H9 (cell line): ENCODE results near the gene ARL13A. TPM values are rescaled to one million over a fixed set of nuclear protein-coding genes. Genes with fewer than 3 reads are reported as not detected.

Experiments
- DNase-seq: peaks from one replicate; pipeline ENCODE4 v3.0.0-alpha.2; 2017
- H2AFZ ChIP-seq: one replicate; pipeline ENCODE4 v1.6.1; 2013; ENCODE audit warnings: mild to moderate bottlenecking, low read length, control low read depth, moderate library complexity
- H2AK5ac ChIP-seq: 2 replicates; pipeline ENCODE4 v1.6.1; 2013; ENCODE audit warnings: low read length, control low read depth, mixed read lengths; ENCODE audit not compliant: insufficient read length
- H2BK120ac ChIP-seq: one replicate; pipeline ENCODE4 v1.6.1; 2013; ENCODE audit warnings: low read depth, mild to moderate bottlenecking, low read length, control low read depth, inconsistent platforms; ENCODE audit not compliant: poor library complexity, severe bottlenecking
- H2BK12ac ChIP-seq: 2 replicates; pipeline ENCODE4 v1.6.1; 2013; ENCODE audit warnings: low read length, control low read depth, mixed read lengths, low read depth; ENCODE audit not compliant: insufficient read length
- H2BK15ac ChIP-seq: 2 replicates; pipeline ENCODE4 v1.6.1; 2013; ENCODE audit warnings: low read depth, low read length, control low read depth
- H2BK20ac ChIP-seq: one replicate; pipeline ENCODE4 v1.6.1; 2013; ENCODE audit warnings: low read depth, mild to moderate bottlenecking, low read length, control low read depth, inconsistent platforms; ENCODE audit not compliant: poor library complexity, severe bottlenecking
- H2BK5ac ChIP-seq: 2 replicates; pipeline ENCODE4 v1.6.1; 2013; ENCODE audit warnings: low read length, control low read depth, mixed read lengths; ENCODE audit not compliant: insufficient read length
- H3K14ac ChIP-seq: 2 replicates; pipeline ENCODE4 v1.6.1; 2013; ENCODE audit warnings: low read length, control low read depth; ENCODE audit not compliant: insufficient read depth
- H3K18ac ChIP-seq: 2 replicates; pipeline ENCODE4 v1.6.1; 2013; ENCODE audit warnings: low read depth, mild to moderate bottlenecking, mixed read lengths, low read length, control low read depth; ENCODE audit not compliant: insufficient read length
- H3K23ac ChIP-seq: 2 replicates; pipeline ENCODE4 v1.6.1; 2013; ENCODE audit warnings: low read length, control low read depth, mixed read lengths, low read depth; ENCODE audit not compliant: insufficient read length
- H3K23me2 ChIP-seq: 2 replicates; pipeline ENCODE4 v1.6.1; 2013; ENCODE audit warnings: low read depth, mild to moderate bottlenecking, mixed read lengths, low read length, control low read depth; ENCODE audit not compliant: insufficient read length, poor library complexity, severe bottlenecking
- H3K27ac ChIP-seq: 2 replicates; pipeline ENCODE4 v1.5.1; 2013; ENCODE audit warnings: low read length, control low read depth, mixed read lengths, low read depth; ENCODE audit not compliant: insufficient read length
- H3K27me3 ChIP-seq: 2 replicates; pipeline ENCODE4 v1.6.1; 2013; ENCODE audit warnings: low read length, control low read depth, inconsistent platforms; ENCODE audit not compliant: insufficient read depth
- H3K4ac ChIP-seq: 2 replicates; pipeline ENCODE4 v1.6.1; 2013; ENCODE audit warnings: low read depth, mild to moderate bottlenecking, control low read depth, inconsistent platforms, low read length, moderate library complexity
- H3K4me1 ChIP-seq: 2 replicates; pipeline ENCODE4 v1.6.1; 2013; ENCODE audit warnings: low read length, control low read depth, inconsistent platforms; ENCODE audit not compliant: insufficient read depth
- H3K4me2 ChIP-seq: 2 replicates; pipeline ENCODE4 v1.6.1; 2013; ENCODE audit warnings: low read length, control low read depth, mixed read lengths; ENCODE audit not compliant: insufficient read length, insufficient read depth
- H3K56ac ChIP-seq: 2 replicates; pipeline ENCODE4 v1.6.1; 2013; ENCODE audit warnings: low read depth, mild to moderate bottlenecking, mixed read lengths, low read length, control low read depth; ENCODE audit not compliant: insufficient read length
- H3K79me1 ChIP-seq: 2 replicates; pipeline ENCODE4 v1.6.1; 2013; ENCODE audit warnings: low read depth, mild to moderate bottlenecking, moderate library complexity, low read length, control low read depth, inconsistent platforms; ENCODE audit not compliant: insufficient read depth, poor library complexity, severe bottlenecking
- H3K79me2 ChIP-seq: 2 replicates; pipeline ENCODE4 v1.6.1; 2013; ENCODE audit warnings: low read length, control low read depth, inconsistent platforms; ENCODE audit not compliant: insufficient read depth
- H3K9ac ChIP-seq: 2 replicates; pipeline ENCODE4 v1.6.1; 2013; ENCODE audit warnings: low read length, control low read depth, mixed read lengths; ENCODE audit not compliant: insufficient read length; ENCODE audit errors: extremely low read depth
- H3K9me3 ChIP-seq: one replicate; pipeline ENCODE4 v1.6.1; 2013; ENCODE audit warnings: low read depth, low read length, inconsistent platforms; ENCODE audit not compliant: control insufficient read depth
- H3T11ph ChIP-seq: one replicate; pipeline ENCODE4 v1.6.1; 2013; ENCODE audit warnings: mild to moderate bottlenecking, low read length, control low read depth, inconsistent platforms
- H4K20me1 ChIP-seq: one replicate; pipeline ENCODE4 v1.6.1; 2013; ENCODE audit not compliant: control insufficient read depth, insufficient read length, insufficient read depth
- H4K5ac ChIP-seq: 2 replicates; pipeline ENCODE4 v1.6.1; 2013; ENCODE audit warnings: low read depth, mild to moderate bottlenecking, mixed read lengths, low read length, control low read depth; ENCODE audit not compliant: insufficient read length
- H4K8ac ChIP-seq: replicated peaks from 2 replicates; pipeline ENCODE4 v1.6.1; 2013; ENCODE audit warnings: low read length, control low read depth, mixed read lengths, low read depth; ENCODE audit not compliant: insufficient read length
- H4K91ac ChIP-seq: 2 replicates; pipeline ENCODE4 v1.6.1; 2013; ENCODE audit warnings: low read depth, mild to moderate bottlenecking, moderate library complexity, mixed read lengths, low read length, control low read depth; ENCODE audit not compliant: insufficient read length
- H3K27ac Mint-ChIP-seq, 3 experiments: 2 replicates in 2 of 3; 3 replicates in 1 of 3; pipeline ENCODE4 v1.8.0; 2020 to 2021; ENCODE audit warnings: mixed read lengths in 3 of 3, mild to moderate bottlenecking in 1 of 3, moderate library complexity in 1 of 3
- H3K27me3 Mint-ChIP-seq: 2 replicates; pipeline ENCODE4 v1.8.0; 2021; ENCODE audit warnings: low read depth, mild to moderate bottlenecking, moderate library complexity, mixed read lengths
- H3K36me3 Mint-ChIP-seq, 3 experiments: 2 replicates in 2 of 3; 3 replicates in 1 of 3; pipeline ENCODE4 v1.8.0; 2020 to 2021; ENCODE audit warnings: low read depth in 3 of 3, mixed read lengths in 3 of 3; ENCODE audit not compliant: insufficient read depth in 1 of 3
- H3K4me1 Mint-ChIP-seq, 2 experiments: 2 replicates each; pipeline ENCODE4 v1.8.0; 2020; ENCODE audit warnings: mixed read lengths in 2 of 2
- H3K4me3 Mint-ChIP-seq, 2 experiments: 2 replicates in 1 of 2; 3 replicates in 1 of 2; pipeline ENCODE4 v1.8.0; 2020 to 2021; ENCODE audit warnings: mild to moderate bottlenecking in 2 of 2, mixed read lengths in 2 of 2, moderate library complexity in 1 of 2
- H3K9me3 Mint-ChIP-seq, 2 experiments: 2 replicates in 1 of 2; 3 replicates in 1 of 2; pipeline ENCODE4 v1.8.0; 2020; ENCODE audit warnings: mild to moderate bottlenecking in 2 of 2, mixed read lengths in 2 of 2, moderate library complexity in 1 of 2
- CTCF ChIP-seq: fragments of 200-600 bp; sonication (generic); conservative IDR thresholded peaks from 3 replicates; pipeline ENCODE4 v1.8.0; 2021; ENCODE audit warnings: antibody characterized with exemption, mild to moderate bottlenecking
- total RNA-seq: library from RNA; stranded (reverse); gene quantifications from 2 replicates; pipeline ENCODE4 v1.2.1, GENCODE V29; 2021

ARL13A gene
- total RNA-seq, 1 experiment from 2014 or later, result not detected

GRCh38 chrX:100984818-100985217 lies 15.3 kb downstream of the ARL13A start:
- Mint-ChIP-seq H3K4me1 (no peaks in the 10 kb centered on the region), H3K9me3 (peaks cover 49 to 52% of the 10 kb centered on the region in 2 experiments), H3K27ac (no peak overlapping the region), H3K27me3 (no peaks in the 10 kb centered on the region; the same call in 1 of the 2 replicates), H3K4me3 (no peak overlapping the region), H3K36me3 (peaks cover 0 to 3% (median 0%) of the 10 kb centered on the region in 3 experiments; a peak in 1 of 7 replicates)
- Histone ChIP-seq H2BK5ac (no peak overlapping the region), H4K91ac (no peak overlapping the region), H3K23ac (no peak overlapping the region), H4K20me1 (no peaks in the 10 kb centered on the region), H2BK120ac (no peak overlapping the region), H3K27me3 (no peaks in the 10 kb centered on the region), H3K79me1 (no peaks in the 10 kb centered on the region), H3K9ac (no peak overlapping the region), H3K79me2 (no peaks in the 10 kb centered on the region), H4K8ac (no peak overlapping the region), H4K5ac (no peak overlapping the region), H3K27ac (no peak overlapping the region), H2BK12ac (no peak overlapping the region), H3K18ac (no peak overlapping the region), H3K4ac (no peak overlapping the region), H3K23me2 (no peaks in the 10 kb centered on the region), H2BK15ac (no peak overlapping the region), H3K56ac (no peak overlapping the region), H3K9me3 (peaks cover 62% of the 10 kb centered on the region), H2AFZ (no peak overlapping the region), H3K4me1 (no peaks in the 10 kb centered on the region), H3K4me2 (no peak overlapping the region), H3K14ac (no peak overlapping the region), H2AK5ac (no peak overlapping the region), H3T11ph (no peak overlapping the region), H2BK20ac (no peak overlapping the region)
- DNase-seq, result no peak
- no peak for TF ChIP-seq CTCF
